Activated CD4-positive, alpha-beta T cell treated with anti-CD3 and anti-CD28 coated beads for 4 hours (primary cell): Measurements from ENCODE around the gene H6PD.

Experiments used
- DNase-seq, 2 donors: peaks; one replicate each; pipeline ENCODE4 v3.0.0-alpha.2; 2020

H6PD gene

DNA sequence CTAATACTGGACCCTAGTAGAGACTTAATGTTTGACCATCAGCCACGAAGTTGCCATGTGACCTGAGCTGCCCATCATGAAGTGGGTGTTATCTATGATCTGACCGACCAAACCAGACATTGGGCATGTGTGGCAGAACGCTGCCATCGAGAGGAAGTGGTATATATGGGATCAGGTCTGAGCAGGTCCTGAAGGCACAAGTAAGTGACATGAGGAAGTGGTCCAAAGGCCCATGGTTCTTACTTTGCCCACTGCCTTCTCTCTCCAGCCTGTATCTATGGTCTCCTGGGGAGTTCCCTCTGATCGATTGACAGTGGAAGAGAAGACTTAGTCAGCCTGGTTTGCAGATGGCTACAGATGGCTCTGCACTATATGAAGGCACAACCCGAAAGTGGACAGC lies 66.0 kb downstream of the H6PD start:
- no peak for DNase-seq

DNA sequence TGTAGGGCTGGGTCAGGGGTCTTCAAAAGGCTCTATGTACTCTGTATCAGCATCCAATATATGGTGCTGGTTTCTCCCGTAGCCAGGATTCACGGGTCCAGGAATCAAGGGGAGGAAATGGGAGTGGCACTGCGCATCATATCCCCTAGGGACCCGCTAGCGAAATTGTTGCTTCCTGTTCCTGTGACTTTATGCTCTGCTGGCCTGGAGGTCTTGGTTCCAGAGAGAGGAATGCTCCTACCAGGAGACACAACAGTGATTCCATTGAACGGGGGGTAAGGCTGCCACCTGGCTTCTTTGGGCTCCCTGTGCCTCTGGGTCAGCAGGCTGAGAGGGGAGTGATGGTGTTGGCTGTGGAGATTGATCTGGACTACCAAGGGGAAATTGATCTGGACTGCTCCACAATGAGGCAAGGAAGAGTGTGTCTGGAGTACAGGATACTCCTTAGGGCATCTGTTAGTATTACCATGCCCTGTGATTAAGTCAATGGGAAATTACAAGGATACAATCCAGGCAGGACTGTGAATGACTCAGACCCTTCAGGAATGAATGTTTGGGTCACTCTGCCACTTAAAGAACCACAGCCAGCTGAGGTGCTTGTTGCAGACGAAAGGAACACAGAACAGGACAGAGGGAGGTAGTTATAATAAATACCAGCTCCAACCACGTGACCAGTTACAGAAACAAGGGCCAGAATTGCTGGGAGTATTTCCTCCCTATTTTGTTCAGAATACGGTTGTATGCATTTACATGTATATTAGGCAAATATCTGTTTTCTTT lies 68.4 kb downstream of the H6PD start:
- DNase-seq, result no peak

- no peak for DNase-seq
Measured at GRCh38 chr1:9303916-9304315, 69.3 kb downstream of the H6PD start.

DNA sequence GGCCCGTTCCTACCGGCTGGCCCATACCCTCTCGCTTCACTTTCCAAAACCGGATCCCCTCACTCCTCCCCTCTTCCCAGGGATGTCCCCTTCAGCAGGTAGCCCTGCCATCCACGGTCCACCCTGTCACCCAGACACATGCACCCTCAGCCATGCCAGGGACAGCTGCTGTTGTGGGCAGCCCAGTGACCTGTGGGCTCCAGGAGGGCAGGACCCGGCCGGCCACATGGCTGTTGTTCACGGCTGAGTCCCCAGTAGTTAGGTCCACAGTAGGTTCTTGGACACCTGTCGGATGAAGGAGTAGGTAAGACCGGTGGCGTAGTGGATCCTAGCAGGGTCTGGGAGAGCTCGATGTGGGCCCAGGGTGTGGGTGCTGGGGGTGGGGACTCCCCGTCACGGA lies 70.6 kb downstream of the H6PD start:
- DNase-seq, result no peak

GRCh38 chr1:9306006-9306405 lies 71.4 kb downstream of the H6PD start:
- DNase-seq, result no peak

GRCh38 chr1:9307303-9307702 lies 72.7 kb downstream of the H6PD start:
- DNase-seq, result no peak

- DNase-seq, result no peak
Measured at GRCh38 chr1:9308236-9308785, 73.7 kb downstream of the H6PD start.

GRCh38 chr1:9309080-9309479 lies 74.5 kb downstream of the H6PD start:
- DNase-seq, result no peak

DNA sequence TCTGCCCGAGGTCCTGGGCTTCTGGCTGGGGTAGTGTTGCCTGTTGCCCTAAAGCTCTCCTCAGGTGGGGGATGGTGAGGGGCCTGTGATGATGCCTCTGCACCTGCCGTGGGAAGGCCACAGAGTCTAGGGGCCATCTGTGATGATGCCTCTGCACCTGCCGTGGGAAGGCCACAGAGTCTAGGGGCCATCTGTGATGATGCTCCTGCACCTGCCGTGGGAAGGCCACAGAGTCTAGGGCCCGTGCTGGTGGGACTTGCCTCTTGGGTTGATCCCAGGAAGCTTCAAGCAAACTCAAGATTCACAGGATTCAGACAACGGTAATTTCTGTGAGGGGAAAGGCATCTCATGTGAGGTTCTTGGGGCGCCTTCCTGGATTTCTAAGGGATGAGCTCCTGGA lies 75.4 kb downstream of the H6PD start:
- DNase-seq, result no peak

GRCh38 chr1:9311029-9311428 lies 76.5 kb downstream of the H6PD start:
- no peak for DNase-seq

DNA sequence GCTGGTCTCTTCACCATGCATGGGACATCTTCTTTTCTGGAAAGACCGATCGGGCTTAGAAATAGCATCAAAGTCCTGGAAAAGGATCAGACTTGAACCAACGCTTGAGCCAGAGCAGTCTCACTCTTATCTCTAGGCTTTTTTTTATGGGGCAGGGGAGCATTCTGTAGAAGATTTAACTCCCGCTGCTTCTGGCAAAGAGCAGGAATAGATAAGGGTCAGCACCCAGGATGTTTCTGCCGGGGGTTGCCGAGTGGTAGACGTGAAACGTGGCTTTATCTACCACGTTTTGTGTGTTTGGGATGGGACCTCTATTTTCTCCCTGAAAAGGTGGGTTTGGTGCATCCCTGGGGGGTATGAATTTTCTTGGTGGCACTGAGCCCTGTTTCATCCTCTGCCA lies 76.9 kb downstream of the H6PD start:
- no peak for DNase-seq

- no peak for DNase-seq
Measured at GRCh38 chr1:9312168-9312720, 77.7 kb downstream of the H6PD start.

- DNase-seq, result no peak
Measured at GRCh38 chr1:9313576-9313975, 79.0 kb downstream of the H6PD start.

DNA sequence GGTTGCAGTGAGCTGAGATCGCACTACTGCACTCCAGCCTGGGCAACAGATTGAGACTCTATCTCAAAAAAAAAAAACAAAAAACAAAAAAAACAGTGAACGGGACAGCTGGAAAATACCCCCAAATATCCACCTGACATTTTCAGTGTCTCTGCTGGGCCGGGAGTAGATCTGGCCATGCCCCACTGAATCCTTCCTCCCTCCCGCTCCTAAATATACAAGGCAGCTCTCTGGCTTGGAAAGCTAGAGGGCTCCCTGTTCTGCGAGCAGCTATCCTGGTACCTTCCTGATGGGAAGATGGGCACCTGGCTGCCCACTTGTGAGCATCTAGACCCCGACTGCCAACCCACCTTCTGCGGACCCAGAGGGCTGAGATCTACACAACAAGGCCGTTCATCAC lies 79.5 kb downstream of the H6PD start:
- no peak for DNase-seq

DNA sequence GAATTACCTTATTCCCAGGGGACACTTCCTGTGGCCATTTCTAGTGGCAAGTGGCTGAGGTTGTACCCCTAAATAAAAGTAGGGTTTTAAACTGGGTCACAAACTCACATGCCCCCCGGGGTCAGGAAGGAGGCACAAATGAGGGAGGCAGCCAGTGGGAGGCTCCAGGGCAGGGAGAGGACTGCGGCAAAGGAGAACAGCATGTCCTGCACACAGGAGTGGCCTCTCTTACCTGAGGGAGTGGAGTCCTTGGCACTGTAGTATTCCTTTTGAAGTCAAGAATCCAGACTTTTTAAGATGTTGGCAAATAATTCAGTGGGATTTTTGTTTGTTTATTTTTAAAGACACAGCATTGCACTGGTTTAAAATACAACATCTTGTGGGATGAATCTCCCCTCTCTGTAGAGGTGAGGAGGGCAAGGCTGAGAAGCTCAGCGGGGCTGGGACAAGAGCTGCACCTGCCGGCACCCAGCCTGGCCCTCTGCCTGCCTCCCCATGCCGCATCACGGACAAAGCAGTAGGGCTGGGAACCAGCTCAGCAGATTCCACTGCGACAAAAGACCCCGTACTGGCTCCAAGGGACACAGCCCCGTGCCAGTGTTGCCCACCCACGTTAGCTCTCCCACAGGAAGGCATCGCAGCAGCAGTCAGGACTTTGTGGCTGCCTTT lies 80.3 kb downstream of the H6PD start:
- DNase-seq, result no peak

DNA sequence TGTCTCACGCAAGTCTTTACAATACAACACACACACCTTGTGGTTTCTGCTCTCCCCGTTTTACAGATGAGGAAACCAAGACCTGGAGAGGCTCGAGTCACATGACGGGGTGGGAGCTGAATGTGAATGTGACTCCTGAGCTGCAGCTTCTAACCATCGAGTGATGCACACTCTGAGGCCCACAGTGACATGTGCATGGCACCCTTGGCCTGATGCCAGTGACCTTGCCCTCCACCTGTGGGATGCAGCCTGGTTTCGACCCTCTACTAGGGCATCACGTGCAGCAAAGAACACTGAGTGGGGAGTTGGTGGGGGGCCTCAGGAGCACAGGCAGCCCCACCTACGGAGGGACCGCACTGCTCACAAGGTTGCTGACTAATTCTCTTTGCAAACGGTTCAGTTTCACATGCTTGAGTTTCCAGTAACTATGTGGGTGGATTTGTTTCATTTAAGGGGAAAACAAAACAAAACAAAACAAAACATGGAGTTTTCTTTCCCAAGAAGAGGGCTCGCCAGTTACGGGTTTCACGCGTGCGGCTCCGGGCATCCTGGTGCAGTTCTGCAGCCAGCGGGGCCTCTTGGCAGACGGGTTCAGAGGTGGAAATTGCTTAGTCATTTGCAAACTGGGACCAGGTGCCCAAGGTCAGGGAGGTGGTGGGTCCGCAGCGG lies 81.0 kb downstream of the H6PD start:
- peak in 1 of 2 donors; percentile 31 for DNase-seq

DNA sequence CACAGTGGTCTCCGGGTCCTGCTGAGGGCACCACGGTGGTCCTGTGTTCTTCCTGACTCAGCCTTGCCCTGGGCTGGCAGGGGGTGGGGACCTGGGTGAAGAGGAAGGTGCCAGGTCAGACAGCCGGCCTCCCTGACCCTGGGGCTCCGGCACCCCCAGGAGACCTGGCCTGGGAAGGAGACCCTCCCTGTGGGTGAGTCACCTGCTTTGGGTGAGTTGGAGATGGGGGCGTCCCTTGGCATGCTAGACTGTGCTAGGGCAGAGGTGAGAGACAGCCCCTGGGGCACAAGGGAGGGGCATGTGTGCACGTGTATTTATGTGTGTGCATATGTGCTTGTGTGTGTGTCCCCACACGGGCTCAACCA lies 81.5 kb downstream of the H6PD start:
- DNase-seq, result no peak

DNA sequence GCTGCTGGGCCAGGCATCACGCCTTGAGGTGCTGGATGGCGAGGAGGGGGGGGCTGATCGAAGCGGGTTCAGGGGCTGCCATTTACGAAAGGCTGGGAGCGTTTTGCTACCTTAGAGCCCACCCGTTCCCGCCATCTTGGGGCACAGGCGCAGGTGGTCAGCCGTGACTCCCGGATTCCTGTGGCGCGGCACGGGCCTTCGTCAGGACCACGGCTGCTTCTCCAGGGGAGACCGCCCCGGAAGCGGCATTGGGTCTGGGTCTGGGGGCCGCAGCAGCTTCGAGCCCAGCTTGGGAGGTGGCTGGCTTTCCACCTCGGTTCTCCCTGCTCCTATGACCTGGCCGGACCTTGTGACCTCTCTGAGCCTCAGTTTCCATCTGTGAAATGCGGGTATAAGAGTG lies 81.9 kb downstream of the H6PD start:
- no peak for DNase-seq

- DNase-seq, result no peak
Measured at GRCh38 chr1:9317072-9317471, 82.5 kb downstream of the H6PD start.

GRCh38 chr1:9317591-9318417 lies 83.2 kb downstream of the H6PD start:
- no peak for DNase-seq

GRCh38 chr1:9319208-9319788 lies 84.7 kb downstream of the H6PD start:
- DNase-seq, result no peak

GRCh38 chr1:9319789-9320519 lies 85.4 kb downstream of the H6PD start:
- DNase-seq, result no peak
